ENCODE data around the gene S100A12. TPM values are rescaled to one million over a fixed set of nuclear protein-coding genes. Genes with fewer than 3 reads are reported as not detected.

S100A12 gene
- not detected in 2 replicates for total RNA-seq

GRCh38 chr1:153375511-153375910, at the start of gene S100A12:
Gene S100A12, minus strand, starts transcription at chr1:153375621. Its CDS starts 1,029 bp downstream, at chr1:153374592.

GRCh38 chr1:153415850-153416570, 40.6 kb upstream of the S100A12 start, which contains the start of gene S100A7A:
Gene S100A7A, plus strand, starts transcription at chr1:153416520. Its CDS starts 1,563 bp downstream, at chr1:153418083.

GRCh38 chr1:153390938-153391710, 15.7 kb upstream of the S100A12 start, which contains the start of gene S100A8:
Gene S100A8, minus strand, starts transcription at chr1:153391073. Its CDS starts 538 bp downstream, at chr1:153390535.

GRCh38 chr1:153357853-153358690, 17.3 kb downstream of the S100A12 start, which contains the start of gene S100A9:
Gene S100A9, plus strand, starts transcription at chr1:153357854. Its CDS starts 430 bp downstream, at chr1:153358284.

GRCh38 chr1:153348511-153349362, 26.7 kb downstream of the S100A12 start, which contains the start of gene PGLYRP4:
Gene PGLYRP4, minus strand, starts transcription at chr1:153348841. Its CDS starts 909 bp downstream, at chr1:153347932.

Other genes starting within 250 kb of the S100A12 start
- gene SPRR2G, start 224.7 kb downstream of the S100A12 start, total RNA-seq, result not detected in 2 replicates
- not detected in 2 replicates for gene LELP1, start 172.2 kb downstream of the S100A12 start, total RNA-seq
- gene PRR9, start 158.0 kb downstream of the S100A12 start, total RNA-seq, result 0.23 TPM in 1 of 2 replicates, not detected in the other
- not detected in 2 replicates for gene LORICRIN, start 115.9 kb downstream of the S100A12 start, total RNA-seq
- not detected in 2 replicates for gene PGLYRP3, start 62.7 kb downstream of the S100A12 start, total RNA-seq
- not detected in 2 replicates for gene PGLYRP4, start 26.8 kb downstream of the S100A12 start, total RNA-seq
- 0.56 TPM in 1 of 2 replicates, not detected in the other for gene S100A9, start 17.8 kb downstream of the S100A12 start, total RNA-seq
- not detected in 2 replicates for gene S100A8, start 15.5 kb upstream of the S100A12 start, total RNA-seq
- gene S100A7A, start 40.9 kb upstream of the S100A12 start, total RNA-seq, result not detected in 2 replicates
- gene S100A7, start 85.0 kb upstream of the S100A12 start, total RNA-seq, result not detected in 2 replicates
- gene S100A6, start 160.4 kb upstream of the S100A12 start, total RNA-seq, result 822 and 1,175 TPM in 2 replicates
- gene S100A5, start 165.3 kb upstream of the S100A12 start, total RNA-seq, result 0.26 TPM in 1 of 2 replicates, not detected in the other
- gene S100A4, start 170.2 kb upstream of the S100A12 start, total RNA-seq, result 41.0 and 113 TPM in 2 replicates
- 1.7 and 4.4 TPM in 2 replicates for gene S100A3, start 173.6 kb upstream of the S100A12 start, total RNA-seq
- gene S100A2, start 190.2 kb upstream of the S100A12 start, total RNA-seq, result 0.98 and 2.4 TPM in 2 replicates
- 92.6 and 247 TPM in 2 replicates for gene S100A16, start 237.5 kb upstream of the S100A12 start, total RNA-seq
- 0.13 TPM in 1 of 2 replicates, not detected in the other for gene S100A14, start 240.7 kb upstream of the S100A12 start, total RNA-seq

Measured in smooth muscle cell of the pulmonary artery (primary cell).